ENCODE results near the gene KSR1.
"Not testable (repeated sequence)": the region's sequence is repeated elsewhere in the genome, so short reads cannot be mapped to it uniquely, and the experiment has no call there.

DNA sequence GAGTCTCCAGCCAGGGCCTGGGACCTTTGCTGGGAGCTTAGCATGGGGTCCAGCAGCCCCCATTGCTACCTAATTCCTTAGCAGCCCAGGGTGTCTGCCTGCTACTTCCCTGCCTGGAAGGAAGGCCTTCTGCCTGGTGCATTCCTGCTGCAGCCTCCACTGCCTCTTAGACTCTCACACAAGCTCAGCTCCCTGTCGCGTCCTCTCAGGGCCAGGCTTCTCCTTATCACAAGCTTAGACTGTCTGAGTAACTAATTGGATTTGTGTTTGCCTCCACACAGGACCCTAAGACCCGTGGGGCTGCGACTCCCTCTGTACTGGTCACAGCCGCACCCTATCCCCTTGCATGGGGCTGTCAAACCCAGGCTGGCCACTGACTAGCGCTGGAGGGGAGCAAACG, 181.6 kb downstream of the KSR1 start:
- not testable (repeated sequence) for TF ChIP-seq POLR2A (IDR thresholded peaks at IDR 0.05)
- TF ChIP-seq, protein P1, sequence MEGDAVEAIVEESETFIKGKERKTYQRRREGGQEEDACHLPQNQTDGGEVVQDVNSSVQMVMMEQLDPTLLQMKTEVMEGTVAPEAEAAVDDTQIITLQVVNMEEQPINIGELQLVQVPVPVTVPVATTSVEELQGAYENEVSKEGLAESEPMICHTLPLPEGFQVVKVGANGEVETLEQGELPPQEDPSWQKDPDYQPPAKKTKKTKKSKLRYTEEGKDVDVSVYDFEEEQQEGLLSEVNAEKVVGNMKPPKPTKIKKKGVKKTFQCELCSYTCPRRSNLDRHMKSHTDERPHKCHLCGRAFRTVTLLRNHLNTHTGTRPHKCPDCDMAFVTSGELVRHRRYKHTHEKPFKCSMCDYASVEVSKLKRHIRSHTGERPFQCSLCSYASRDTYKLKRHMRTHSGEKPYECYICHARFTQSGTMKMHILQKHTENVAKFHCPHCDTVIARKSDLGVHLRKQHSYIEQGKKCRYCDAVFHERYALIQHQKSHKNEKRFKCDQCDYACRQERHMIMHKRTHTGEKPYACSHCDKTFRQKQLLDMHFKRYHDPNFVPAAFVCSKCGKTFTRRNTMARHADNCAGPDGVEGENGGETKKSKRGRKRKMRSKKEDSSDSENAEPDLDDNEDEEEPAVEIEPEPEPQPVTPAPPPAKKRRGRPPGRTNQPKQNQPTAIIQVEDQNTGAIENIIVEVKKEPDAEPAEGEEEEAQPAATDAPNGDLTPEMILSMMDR (IDR thresholded peaks at IDR 0.05) = not testable (repeated sequence)
